GM23338 (cell line): Measurements from ENCODE around the gene F3. TPM values are rescaled to one million over a fixed set of nuclear protein-coding genes. Genes with fewer than 3 reads are reported as not detected.

Experiments used
- ATAC-seq: fragments of 200-7000 bp; cut with Tn5 transposase; 3 replicates; pipeline ENCODE4 v1.9.1; 2020
- DNase-seq: peaks from one replicate; pipeline ENCODE4 v3.0.0-alpha.2; 2015; ENCODE audit warnings: low spot score
- H2AFZ ChIP-seq: fragments of 200-600 bp; sonication (generic); 2 replicates; pipeline ENCODE4 v1.8.0; 2016; ENCODE audit warnings: antibody characterized with exemption, mild to moderate bottlenecking, moderate library complexity
- H3F3A ChIP-seq: fragments of 200-600 bp; sonication (generic); replicated peaks from 2 replicates; pipeline ENCODE4 v1.8.0; 2017; ENCODE audit warnings: antibody characterized with exemption, mixed run types, low read depth
- H3K27ac ChIP-seq: fragments of 200-600 bp; sonication (generic); 2 replicates; pipeline ENCODE4 v1.6.1; 2016; ENCODE audit warnings: low read depth
- H3K27me3 ChIP-seq: fragments of 200-600 bp; sonication (generic); 2 replicates; pipeline ENCODE4 v1.8.0; 2016; ENCODE audit warnings: mild to moderate bottlenecking, mixed run types, moderate library complexity; ENCODE audit not compliant: insufficient read depth
- H3K36me3 ChIP-seq: fragments of 200-600 bp; sonication (generic); 2 replicates; pipeline ENCODE4 v1.8.0; 2016; ENCODE audit warnings: mild to moderate bottlenecking; ENCODE audit not compliant: insufficient read depth
- H3K4me1 ChIP-seq: fragments of 200-600 bp; sonication (generic); 2 replicates; pipeline ENCODE4 v1.8.0; 2016; ENCODE audit warnings: mild to moderate bottlenecking, moderate library complexity; ENCODE audit not compliant: insufficient read depth
- H3K4me2 ChIP-seq: fragments of 200-600 bp; sonication (generic); 2 replicates; pipeline ENCODE4 v1.7.1; 2017; ENCODE audit warnings: mixed run types
- H3K4me3 ChIP-seq: fragments of 200-600 bp; sonication (generic); 2 replicates; pipeline ENCODE4 v1.6.1; 2016; ENCODE audit warnings: mixed run types
- H3K79me2 ChIP-seq: fragments of 200-600 bp; sonication (generic); replicated peaks from 2 replicates; pipeline ENCODE4 v1.8.0; 2017; ENCODE audit warnings: mild to moderate bottlenecking; ENCODE audit not compliant: insufficient read depth
- H3K9me2 ChIP-seq: fragments of 200-600 bp; sonication (generic); 2 replicates; pipeline ENCODE4 v1.8.0; 2017; ENCODE audit not compliant: insufficient read depth
- H4K20me1 ChIP-seq: fragments of 200-600 bp; sonication (generic); replicated peaks from 2 replicates; pipeline ENCODE4 v1.8.0; 2017; ENCODE audit warnings: mild to moderate bottlenecking; ENCODE audit not compliant: insufficient read depth
- H3K27ac Mint-ChIP-seq: 2 replicates; pipeline ENCODE4 v1.8.0; 2020; ENCODE audit warnings: inconsistent platforms, mild to moderate bottlenecking, moderate library complexity, mixed read lengths
- H3K27me3 Mint-ChIP-seq: 3 replicates; pipeline ENCODE4 v1.8.0; 2022; ENCODE audit warnings: low read depth, mild to moderate bottlenecking, moderate library complexity, mixed read lengths, inconsistent platforms; ENCODE audit not compliant: insufficient read depth, poor library complexity
- H3K36me3 Mint-ChIP-seq: 3 replicates; pipeline ENCODE4 v1.8.0; 2021; ENCODE audit warnings: low read depth, mild to moderate bottlenecking, inconsistent platforms, moderate library complexity, mixed read lengths
- H3K4me1 Mint-ChIP-seq: 3 replicates; pipeline ENCODE4 v1.8.0; 2020; ENCODE audit warnings: mild to moderate bottlenecking, inconsistent platforms, mixed read lengths
- H3K4me3 Mint-ChIP-seq: 3 replicates; pipeline ENCODE4 v1.8.0; 2021; ENCODE audit warnings: moderate library complexity, mild to moderate bottlenecking, inconsistent platforms, mixed read lengths
- H3K9me3 Mint-ChIP-seq: 3 replicates; pipeline ENCODE4 v1.8.0; 2020; ENCODE audit warnings: moderate library complexity, mild to moderate bottlenecking, inconsistent platforms, mixed read lengths
- CREB1 ChIP-seq: fragments of 250-450 bp; sonication (Bioruptor Pico); IDR thresholded peaks from 2 replicates; pipeline ENCODE4 v1.5.0; 2020; ENCODE audit warnings: low read depth, mild to moderate bottlenecking, moderate library complexity
- CTCF ChIP-seq, 2 experiments: fragments of 200-600 bp in 1 of 2; sonication (generic) in 1 of 2; conservative IDR thresholded peaks; 2 replicates each; pipeline versions ENCODE4 v1.5.1 to v1.6.1; 2016 to 2017; ENCODE audit warnings: antibody characterized with exemption in 2 of 2, low read depth in 2 of 2, mild to moderate bottlenecking in 2 of 2, moderate library complexity in 1 of 2
- EZH2 ChIP-seq: fragments of 200-600 bp; sonication (generic); IDR thresholded peaks from one replicate; pipeline ENCODE4 v1.8.0; 2017; ENCODE audit warnings: antibody characterized with exemption, mild to moderate bottlenecking, low read depth; ENCODE audit not compliant: unreplicated experiment
- EZH2phosphoT487 ChIP-seq: fragments of 200-600 bp; sonication (generic); IDR thresholded peaks from one replicate; pipeline ENCODE4 v1.8.1; 2018; ENCODE audit warnings: antibody characterized with exemption; ENCODE audit not compliant: unreplicated experiment
- JUNB ChIP-seq: IDR thresholded peaks from one replicate; pipeline ENCODE4 v1.6.1; 2016; ENCODE audit warnings: antibody characterized with exemption; ENCODE audit not compliant: unreplicated experiment
- POLR2AphosphoS5 ChIP-seq: IDR thresholded peaks from 2 replicates; pipeline ENCODE4 v1.6.1; 2016; ENCODE audit warnings: antibody characterized with exemption, low read depth
- ZNF114 ChIP-seq: fragments of 250-450 bp; sonication (Bioruptor Pico); IDR thresholded peaks from 2 replicates; pipeline ENCODE4 v1.5.0; 2020; ENCODE audit warnings: mild to moderate bottlenecking, moderate library complexity
- ZNF331 ChIP-seq: fragments of 250-450 bp; sonication (Bioruptor Pico); IDR thresholded peaks from 2 replicates; pipeline ENCODE4 v1.5.0; 2020; ENCODE audit warnings: low read depth, mild to moderate bottlenecking, moderate library complexity
- polyA plus RNA-seq: library from polyadenylated mRNA; unstranded; fragments of >200 nt; fragmentation: Nextera tagmentation; extraction: Ambion mirVana; gene quantifications from 2 replicates; pipeline ENCODE4 v1.2.1, GENCODE V29; 2016
- total RNA-seq: library from RNA; depleted of rRNA; stranded (reverse); fragments of >200 nt; shearing (Covaris generic); gene quantifications from 2 replicates; pipeline ENCODE4 v1.2.3, GENCODE V29; 2014
- TF ChIP-seq, protein P1 (sequence below): IDR thresholded peaks from 2 replicates; pipeline ENCODE4 v1.6.1; 2016; ENCODE audit warnings: antibody characterized with exemption
- TF ChIP-seq, protein P2 (sequence below): IDR thresholded peaks from one replicate; pipeline ENCODE4 v1.6.1; 2018; ENCODE audit warnings: antibody characterized with exemption; ENCODE audit not compliant: unreplicated experiment

Gene F3
- total and polyA plus RNA-seq, 2 experiments from 2014 or later = 6.9 to 9.7 TPM

DNA sequence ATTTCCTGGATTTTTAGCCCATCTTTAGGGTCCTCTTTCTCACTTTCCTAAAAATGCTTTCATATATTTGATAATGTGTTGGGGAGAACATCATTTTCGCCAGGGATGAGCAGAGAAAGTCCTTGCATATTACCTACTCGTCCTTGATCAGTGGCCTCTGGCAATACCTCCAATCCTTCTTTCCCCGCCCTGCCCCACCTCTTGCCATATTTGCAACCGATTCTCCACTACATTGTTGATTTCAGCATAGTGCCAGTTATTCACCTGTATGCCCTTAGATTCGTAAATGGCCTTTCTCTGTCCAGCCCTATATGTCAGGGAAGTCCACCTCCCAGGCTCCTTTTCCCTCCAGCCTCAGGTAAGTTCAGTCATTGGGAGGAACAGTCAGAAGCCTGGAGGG lies 13.5 kb upstream of the F3 start:
- Mint-ChIP-seq H3K9me3 (no peaks in the 10 kb centered on the region), H3K36me3 (no peaks in the 10 kb centered on the region), H3K27me3 (no peaks in the 10 kb centered on the region), H3K4me3 (no peak overlapping the region), H3K4me1 (peaks cover 42% of the 10 kb centered on the region), H3K27ac (no peak overlapping the region)
- Histone ChIP-seq H3K4me1 (peaks cover 26% of the 10 kb centered on the region), H3F3A (no peaks in the 10 kb centered on the region), H3K4me2 (no peak overlapping the region), H2AFZ (no peak overlapping the region), H3K79me2 (no peaks in the 10 kb centered on the region), H4K20me1 (no peaks in the 10 kb centered on the region), H3K27me3 (no peaks in the 10 kb centered on the region), H3K9me2 (no peaks in the 10 kb centered on the region), H3K36me3 (no peaks in the 10 kb centered on the region), H3K27ac (no peak overlapping the region), H3K4me3 (no peak overlapping the region)
- DNase-seq (no peak), ATAC-seq (no peak)
- TF ChIP-seq ZNF114 (CRISPR knock-in tag) (no peak), JUNB (no peak), CREB1 (CRISPR knock-in tag) (no peak), EZH2phosphoT487 (no peak), EZH2 (no peak), ZNF331 (CRISPR knock-in tag) (no peak), CTCF (conservative IDR thresholded peaks at IDR 0.05; ENCODE audit: low read depth in 2 of 2) (no peak), POLR2AphosphoS5 (no peak)
- TF ChIP-seq, protein P1, sequence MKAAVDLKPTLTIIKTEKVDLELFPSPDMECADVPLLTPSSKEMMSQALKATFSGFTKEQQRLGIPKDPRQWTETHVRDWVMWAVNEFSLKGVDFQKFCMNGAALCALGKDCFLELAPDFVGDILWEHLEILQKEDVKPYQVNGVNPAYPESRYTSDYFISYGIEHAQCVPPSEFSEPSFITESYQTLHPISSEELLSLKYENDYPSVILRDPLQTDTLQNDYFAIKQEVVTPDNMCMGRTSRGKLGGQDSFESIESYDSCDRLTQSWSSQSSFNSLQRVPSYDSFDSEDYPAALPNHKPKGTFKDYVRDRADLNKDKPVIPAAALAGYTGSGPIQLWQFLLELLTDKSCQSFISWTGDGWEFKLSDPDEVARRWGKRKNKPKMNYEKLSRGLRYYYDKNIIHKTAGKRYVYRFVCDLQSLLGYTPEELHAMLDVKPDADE = no peak
- TF ChIP-seq, protein P2, sequence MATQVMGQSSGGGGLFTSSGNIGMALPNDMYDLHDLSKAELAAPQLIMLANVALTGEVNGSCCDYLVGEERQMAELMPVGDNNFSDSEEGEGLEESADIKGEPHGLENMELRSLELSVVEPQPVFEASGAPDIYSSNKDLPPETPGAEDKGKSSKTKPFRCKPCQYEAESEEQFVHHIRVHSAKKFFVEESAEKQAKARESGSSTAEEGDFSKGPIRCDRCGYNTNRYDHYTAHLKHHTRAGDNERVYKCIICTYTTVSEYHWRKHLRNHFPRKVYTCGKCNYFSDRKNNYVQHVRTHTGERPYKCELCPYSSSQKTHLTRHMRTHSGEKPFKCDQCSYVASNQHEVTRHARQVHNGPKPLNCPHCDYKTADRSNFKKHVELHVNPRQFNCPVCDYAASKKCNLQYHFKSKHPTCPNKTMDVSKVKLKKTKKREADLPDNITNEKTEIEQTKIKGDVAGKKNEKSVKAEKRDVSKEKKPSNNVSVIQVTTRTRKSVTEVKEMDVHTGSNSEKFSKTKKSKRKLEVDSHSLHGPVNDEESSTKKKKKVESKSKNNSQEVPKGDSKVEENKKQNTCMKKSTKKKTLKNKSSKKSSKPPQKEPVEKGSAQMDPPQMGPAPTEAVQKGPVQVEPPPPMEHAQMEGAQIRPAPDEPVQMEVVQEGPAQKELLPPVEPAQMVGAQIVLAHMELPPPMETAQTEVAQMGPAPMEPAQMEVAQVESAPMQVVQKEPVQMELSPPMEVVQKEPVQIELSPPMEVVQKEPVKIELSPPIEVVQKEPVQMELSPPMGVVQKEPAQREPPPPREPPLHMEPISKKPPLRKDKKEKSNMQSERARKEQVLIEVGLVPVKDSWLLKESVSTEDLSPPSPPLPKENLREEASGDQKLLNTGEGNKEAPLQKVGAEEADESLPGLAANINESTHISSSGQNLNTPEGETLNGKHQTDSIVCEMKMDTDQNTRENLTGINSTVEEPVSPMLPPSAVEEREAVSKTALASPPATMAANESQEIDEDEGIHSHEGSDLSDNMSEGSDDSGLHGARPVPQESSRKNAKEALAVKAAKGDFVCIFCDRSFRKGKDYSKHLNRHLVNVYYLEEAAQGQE = no peak

- Histone ChIP-seq H3K9me2 (no peaks in the 10 kb centered on the region), H3K4me1 (peaks cover 26% of the 10 kb centered on the region), H3K36me3 (no peaks in the 10 kb centered on the region), H3F3A (no peaks in the 10 kb centered on the region), H2AFZ (no peak overlapping the region), H3K27me3 (no peaks in the 10 kb centered on the region), H3K79me2 (no peaks in the 10 kb centered on the region), H3K4me2 (no peak overlapping the region), H4K20me1 (no peaks in the 10 kb centered on the region), H3K27ac (no peak overlapping the region), H3K4me3 (no peak overlapping the region)
- no peaks in the 10 kb centered on the region for H3K36me3 Mint-ChIP-seq
- peaks cover 42% of the 10 kb centered on the region for H3K4me1 Mint-ChIP-seq
- TF ChIP-seq, protein P2 = no peak
- TF ChIP-seq CTCF (conservative IDR thresholded peaks at IDR 0.05; ENCODE audit: low read depth in 2 of 2) = peak in 1 of 2 experiments; percentile 20; a peak in 2 of 4 replicates
- H3K4me3 Mint-ChIP-seq = no peak overlapping the region
- no peaks in the 10 kb centered on the region for H3K9me3 Mint-ChIP-seq
- DNase-seq (no peak), ATAC-seq (peak; percentile 20)
- no peaks in the 10 kb centered on the region for H3K27me3 Mint-ChIP-seq
- no peak overlapping the region for H3K27ac Mint-ChIP-seq
Measured at GRCh38 chr1:94554580-94554979, 13.0 kb upstream of the F3 start.
